MM.1S (cell line): ENCODE data around the gene PREP.

Experiments
- DNase-seq: peaks from one replicate; pipeline ENCODE4 v3.0.0-alpha.2; 2015
- H2AFZ ChIP-seq: fragments of 300-600 bp; sonication (generic); 2 replicates; pipeline ENCODE4 v1.6.0; 2016; ENCODE audit warnings: antibody characterized with exemption, low read length
- H3F3A ChIP-seq: fragments of 300-600 bp; sonication (generic); 2 replicates; pipeline ENCODE4 v1.6.1; 2016; ENCODE audit warnings: mild to moderate bottlenecking, antibody characterized with exemption, low read length, moderate library complexity, mixed read lengths; ENCODE audit not compliant: insufficient read depth
- H3K27ac ChIP-seq: fragments of 300-600 bp; sonication (generic); 2 replicates; pipeline ENCODE4 v1.5.1; 2016; ENCODE audit warnings: mild to moderate bottlenecking, low read length
- H3K27me3 ChIP-seq: fragments of 300-600 bp; sonication (generic); replicated peaks from 2 replicates; pipeline ENCODE4 v1.6.0; 2016; ENCODE audit warnings: low read length; ENCODE audit not compliant: insufficient read depth
- H3K36me3 ChIP-seq: fragments of 300-600 bp; sonication (generic); replicated peaks from 2 replicates; pipeline ENCODE4 v1.6.1; 2016; ENCODE audit warnings: mild to moderate bottlenecking, low read length, mixed read lengths; ENCODE audit not compliant: insufficient read depth
- H3K4me1 ChIP-seq: fragments of 300-600 bp; sonication (generic); 2 replicates; pipeline ENCODE4 v1.6.1; 2016; ENCODE audit warnings: low read length, mixed read lengths
- H3K4me2 ChIP-seq: fragments of 300-600 bp; sonication (generic); 2 replicates; pipeline ENCODE4 v1.6.0; 2016; ENCODE audit warnings: low read depth, low read length
- H3K4me3 ChIP-seq: fragments of 300-600 bp; sonication (generic); 2 replicates; pipeline ENCODE4 v1.5.1; 2016; ENCODE audit warnings: low read length, mixed read lengths
- H3K79me2 ChIP-seq: fragments of 300-600 bp; sonication (generic); 2 replicates; pipeline ENCODE4 v1.6.1; 2016; ENCODE audit warnings: mixed run types, low read length, mixed read lengths
- H3K9ac ChIP-seq: fragments of 300-600 bp; sonication (generic); 2 replicates; pipeline ENCODE4 v1.6.1; 2016; ENCODE audit warnings: low read length, mixed read lengths
- H3K9me2 ChIP-seq: fragments of 300-600 bp; sonication (generic); replicated peaks from 2 replicates; pipeline ENCODE4 v1.6.1; 2016; ENCODE audit warnings: mild to moderate bottlenecking, low read length, mixed read lengths; ENCODE audit not compliant: insufficient read depth
- H3K9me3 ChIP-seq: fragments of 300-600 bp; sonication (generic); replicated peaks from 2 replicates; pipeline ENCODE4 v1.6.1; 2016; ENCODE audit warnings: mild to moderate bottlenecking, low read length, mixed read lengths; ENCODE audit not compliant: insufficient read depth
- H4K20me1 ChIP-seq: fragments of 300-600 bp; sonication (generic); 2 replicates; pipeline ENCODE4 v1.6.1; 2016; ENCODE audit warnings: mild to moderate bottlenecking, low read length, moderate library complexity, mixed read lengths; ENCODE audit not compliant: insufficient read depth
- EZH2 ChIP-seq: fragments of 300-600 bp; sonication (generic); optimal IDR thresholded peaks from 2 replicates; pipeline ENCODE3; 2017; ENCODE audit warnings: low read depth, mild to moderate bottlenecking, antibody characterized with exemption, low read length, mixed read lengths
- EZH2phosphoT487 ChIP-seq: fragments of 300-600 bp; sonication (generic); IDR thresholded peaks from 2 replicates; pipeline ENCODE4 v1.6.1; 2018; ENCODE audit warnings: antibody characterized with exemption, low read length
- TF ChIP-seq, protein P1 (sequence below): fragments of 300-600 bp; sonication (generic); IDR thresholded peaks from 2 replicates; pipeline ENCODE4 v1.5.1; 2016; ENCODE audit warnings: antibody characterized with exemption, low read length, mixed read lengths

Gene PREP

DNA sequence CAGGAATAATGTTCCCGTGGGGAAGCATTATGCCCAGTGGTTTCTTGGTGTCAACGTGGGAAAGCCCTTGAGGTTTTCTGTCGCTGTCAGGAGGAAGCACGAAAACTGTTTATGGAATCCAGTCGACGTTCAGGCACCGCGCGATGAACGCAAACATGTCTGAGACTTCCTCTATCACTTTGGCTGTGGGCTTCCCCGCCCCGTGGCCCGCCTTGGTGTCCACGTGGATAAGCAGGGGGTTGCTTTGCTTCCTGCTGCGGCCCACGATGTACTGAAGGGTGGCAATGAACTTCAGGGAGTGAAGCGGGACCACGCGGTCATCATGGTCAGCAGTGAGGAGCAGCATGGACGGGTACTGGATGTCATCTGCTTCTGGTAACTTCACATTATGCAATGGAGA, 124.8 kb downstream of the PREP start:
- H3K4me1 ChIP-seq: no peaks in the 10 kb centered on the region
- no peaks in the 10 kb centered on the region for H3K9me3 ChIP-seq
- H3K79me2 ChIP-seq: no peaks in the 10 kb centered on the region
- no peaks in the 10 kb centered on the region for H3F3A ChIP-seq
- H3K4me2 ChIP-seq: no peak overlapping the region
- H3K27ac ChIP-seq: no peak overlapping the region
- no peaks in the 10 kb centered on the region for H4K20me1 ChIP-seq
- no peak overlapping the region for H3K9ac ChIP-seq
- TF ChIP-seq EZH2phosphoT487: no peak
- no peak for TF ChIP-seq EZH2
- TF ChIP-seq, protein P1, sequence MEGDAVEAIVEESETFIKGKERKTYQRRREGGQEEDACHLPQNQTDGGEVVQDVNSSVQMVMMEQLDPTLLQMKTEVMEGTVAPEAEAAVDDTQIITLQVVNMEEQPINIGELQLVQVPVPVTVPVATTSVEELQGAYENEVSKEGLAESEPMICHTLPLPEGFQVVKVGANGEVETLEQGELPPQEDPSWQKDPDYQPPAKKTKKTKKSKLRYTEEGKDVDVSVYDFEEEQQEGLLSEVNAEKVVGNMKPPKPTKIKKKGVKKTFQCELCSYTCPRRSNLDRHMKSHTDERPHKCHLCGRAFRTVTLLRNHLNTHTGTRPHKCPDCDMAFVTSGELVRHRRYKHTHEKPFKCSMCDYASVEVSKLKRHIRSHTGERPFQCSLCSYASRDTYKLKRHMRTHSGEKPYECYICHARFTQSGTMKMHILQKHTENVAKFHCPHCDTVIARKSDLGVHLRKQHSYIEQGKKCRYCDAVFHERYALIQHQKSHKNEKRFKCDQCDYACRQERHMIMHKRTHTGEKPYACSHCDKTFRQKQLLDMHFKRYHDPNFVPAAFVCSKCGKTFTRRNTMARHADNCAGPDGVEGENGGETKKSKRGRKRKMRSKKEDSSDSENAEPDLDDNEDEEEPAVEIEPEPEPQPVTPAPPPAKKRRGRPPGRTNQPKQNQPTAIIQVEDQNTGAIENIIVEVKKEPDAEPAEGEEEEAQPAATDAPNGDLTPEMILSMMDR: no peak
- H3K9me2 ChIP-seq: no peaks in the 10 kb centered on the region
- H2AFZ ChIP-seq: no peak overlapping the region
- no peaks in the 10 kb centered on the region for H3K36me3 ChIP-seq
- DNase-seq: no peak
- no peaks in the 10 kb centered on the region for H3K27me3 ChIP-seq
- no peak overlapping the region for H3K4me3 ChIP-seq

DNA sequence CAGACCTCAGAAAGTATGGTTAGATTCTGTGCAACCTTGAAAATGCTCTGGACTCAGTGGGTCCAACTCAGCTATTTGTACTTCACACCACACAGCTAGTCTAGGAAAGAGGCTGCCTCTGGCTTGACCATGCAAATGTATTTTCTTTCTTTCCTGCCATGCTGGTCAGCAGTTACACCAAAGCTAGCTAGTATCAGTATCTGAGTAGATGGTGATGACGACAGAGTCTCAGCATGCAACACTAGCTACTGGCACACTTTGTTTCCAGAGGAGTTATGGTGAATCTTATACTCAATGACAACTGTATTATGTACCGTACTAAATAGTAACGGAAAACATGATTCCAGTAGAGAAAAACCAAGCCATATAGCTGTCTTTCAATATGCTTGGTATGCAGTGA, 126.5 kb downstream of the PREP start:
- H3K36me3 ChIP-seq: no peaks in the 10 kb centered on the region
- no peak overlapping the region for H3K4me2 ChIP-seq
- H3F3A ChIP-seq: no peaks in the 10 kb centered on the region
- no peak for DNase-seq
- no peak overlapping the region for H3K4me3 ChIP-seq
- H4K20me1 ChIP-seq: no peaks in the 10 kb centered on the region
- H3K27me3 ChIP-seq: no peaks in the 10 kb centered on the region
- no peaks in the 10 kb centered on the region for H3K4me1 ChIP-seq
- no peaks in the 10 kb centered on the region for H3K79me2 ChIP-seq
- no peaks in the 10 kb centered on the region for H3K9me3 ChIP-seq
- H3K27ac ChIP-seq: no peak overlapping the region
- TF ChIP-seq EZH2 (no peak), EZH2phosphoT487 (no peak)
- TF ChIP-seq, protein P1: no peak
- H2AFZ ChIP-seq: no peak overlapping the region
- H3K9me2 ChIP-seq: no peaks in the 10 kb centered on the region
- no peak overlapping the region for H3K9ac ChIP-seq

DNA sequence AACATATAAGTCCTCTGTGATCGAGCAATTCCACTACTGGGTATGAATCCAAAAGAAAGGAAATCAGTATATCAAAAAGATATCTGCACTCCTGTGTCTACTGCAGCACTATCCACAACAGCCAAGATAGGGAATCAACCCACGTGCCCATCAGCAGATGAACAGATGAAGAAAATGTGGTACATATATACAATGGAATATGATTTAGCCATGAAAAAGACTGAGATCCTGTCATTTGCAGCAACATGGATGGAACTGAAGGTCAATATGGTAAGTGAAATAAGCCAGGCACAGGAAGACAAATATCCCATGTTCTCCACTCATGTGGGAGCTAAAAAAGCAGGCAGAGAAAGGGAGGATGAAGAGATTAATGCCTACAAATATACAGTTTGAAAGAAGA, 127.3 kb downstream of the PREP start:
- no peak overlapping the region for H3K9ac ChIP-seq
- H3K4me3 ChIP-seq: no peak overlapping the region
- H4K20me1 ChIP-seq: no peaks in the 10 kb centered on the region
- H3K4me2 ChIP-seq: no peak overlapping the region
- H2AFZ ChIP-seq: no peak overlapping the region
- no peak for DNase-seq
- H3K27me3 ChIP-seq: no peaks in the 10 kb centered on the region
- H3K36me3 ChIP-seq: no peaks in the 10 kb centered on the region
- H3K79me2 ChIP-seq: no peaks in the 10 kb centered on the region
- H3F3A ChIP-seq: no peaks in the 10 kb centered on the region
- TF ChIP-seq, protein P1: no peak
- no peak overlapping the region for H3K27ac ChIP-seq
- no peaks in the 10 kb centered on the region for H3K4me1 ChIP-seq
- H3K9me3 ChIP-seq: no peaks in the 10 kb centered on the region
- no peaks in the 10 kb centered on the region for H3K9me2 ChIP-seq
